ENCODE data around the gene CFAP299.

Gene CFAP299

DNA sequence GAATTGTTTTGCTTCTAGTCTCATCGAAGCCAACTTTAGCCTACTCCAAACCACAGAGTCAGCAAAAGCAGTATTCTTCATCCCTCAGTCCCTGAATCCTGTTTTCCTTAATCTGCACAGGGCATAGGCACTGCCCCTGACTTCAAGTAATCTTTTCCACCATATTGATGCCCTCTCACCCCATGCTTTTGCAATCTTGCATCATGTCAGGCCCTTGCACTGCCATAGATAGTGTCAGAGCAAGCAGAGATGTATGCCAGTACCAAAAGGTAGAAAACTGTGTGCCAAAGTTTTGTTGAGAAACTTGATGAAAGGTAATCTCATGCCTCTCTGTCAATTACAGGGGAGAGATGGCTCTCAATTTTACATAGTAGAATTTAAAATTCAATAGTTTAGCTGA, 131.1 kb downstream of the CFAP299 start:
- Histone ChIP-seq H3K4me2 (ENCODE audit: low read depth, low read length) (no peak overlapping the region), H3K36me3 (replicated peaks; ENCODE audit: insufficient read depth, low read length) (no peaks in the 10 kb centered on the region), H3K9me2 (replicated peaks; ENCODE audit: insufficient read depth, low read length) (no peaks in the 10 kb centered on the region), H3K27me3 (replicated peaks; ENCODE audit: insufficient read depth, low read length) (0 out of 2 replicates have a peak, but pooled peaks cover 10% of the 10 kb centered on the region), H3K4me1 (ENCODE audit: low read length) (no peaks in the 10 kb centered on the region; the same call in 1 of the 2 replicates), H3K79me2 (ENCODE audit: low read length) (no peaks in the 10 kb centered on the region), H3K27ac (ENCODE audit: low read length) (no peak overlapping the region), H3K9me3 (replicated peaks; ENCODE audit: insufficient read depth, low read length) (no peaks in the 10 kb centered on the region), H4K20me1 (ENCODE audit: insufficient read depth, low read length) (no peaks in the 10 kb centered on the region), H3K4me3 (ENCODE audit: low read length) (no peak overlapping the region), H3K9ac (ENCODE audit: low read length) (no peak overlapping the region), H2AFZ (ENCODE audit: low read length) (no peak overlapping the region), H3F3A (ENCODE audit: insufficient read depth, low read length) (no peaks in the 10 kb centered on the region)
- TF ChIP-seq EZH2phosphoT487 (IDR thresholded peaks at IDR 0.05; ENCODE audit: low read length) = no peak
- no peak for TF ChIP-seq EZH2 (optimal IDR thresholded peaks at IDR 0.05; ENCODE audit: low read depth, low read length)
- TF ChIP-seq, protein P1, sequence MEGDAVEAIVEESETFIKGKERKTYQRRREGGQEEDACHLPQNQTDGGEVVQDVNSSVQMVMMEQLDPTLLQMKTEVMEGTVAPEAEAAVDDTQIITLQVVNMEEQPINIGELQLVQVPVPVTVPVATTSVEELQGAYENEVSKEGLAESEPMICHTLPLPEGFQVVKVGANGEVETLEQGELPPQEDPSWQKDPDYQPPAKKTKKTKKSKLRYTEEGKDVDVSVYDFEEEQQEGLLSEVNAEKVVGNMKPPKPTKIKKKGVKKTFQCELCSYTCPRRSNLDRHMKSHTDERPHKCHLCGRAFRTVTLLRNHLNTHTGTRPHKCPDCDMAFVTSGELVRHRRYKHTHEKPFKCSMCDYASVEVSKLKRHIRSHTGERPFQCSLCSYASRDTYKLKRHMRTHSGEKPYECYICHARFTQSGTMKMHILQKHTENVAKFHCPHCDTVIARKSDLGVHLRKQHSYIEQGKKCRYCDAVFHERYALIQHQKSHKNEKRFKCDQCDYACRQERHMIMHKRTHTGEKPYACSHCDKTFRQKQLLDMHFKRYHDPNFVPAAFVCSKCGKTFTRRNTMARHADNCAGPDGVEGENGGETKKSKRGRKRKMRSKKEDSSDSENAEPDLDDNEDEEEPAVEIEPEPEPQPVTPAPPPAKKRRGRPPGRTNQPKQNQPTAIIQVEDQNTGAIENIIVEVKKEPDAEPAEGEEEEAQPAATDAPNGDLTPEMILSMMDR (IDR thresholded peaks at IDR 0.05; ENCODE audit: low read length) = no peak
- DNase-seq = no peak

DNA sequence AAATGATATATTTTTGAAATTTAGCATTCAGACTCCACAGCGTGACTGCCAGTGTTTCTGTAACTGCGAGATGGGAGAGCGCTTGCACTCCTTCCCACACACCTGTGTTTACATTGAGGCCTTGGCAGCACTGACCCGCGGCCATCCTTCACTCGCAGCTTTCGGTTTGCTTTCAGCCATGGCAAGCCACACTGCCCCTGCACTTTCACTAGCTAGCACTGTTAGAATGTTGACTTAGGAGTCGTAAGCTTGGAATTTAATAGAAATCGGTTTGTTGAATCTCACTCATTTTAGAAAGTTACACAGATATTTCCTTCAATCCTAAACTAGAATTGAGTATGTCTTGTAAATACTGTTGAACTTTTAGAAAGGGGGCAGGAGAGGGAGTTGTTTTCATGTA, 136.2 kb downstream of the CFAP299 start:
- no peaks in the 10 kb centered on the region for H3K9me2 ChIP-seq (replicated peaks; ENCODE audit: insufficient read depth, low read length)
- H3K4me3 ChIP-seq (ENCODE audit: low read length) = no peak overlapping the region
- no peaks in the 10 kb centered on the region for H3K9me3 ChIP-seq (replicated peaks; ENCODE audit: insufficient read depth, low read length)
- H3K27me3 ChIP-seq (replicated peaks; ENCODE audit: insufficient read depth, low read length) = peaks cover 21% of the 10 kb centered on the region; the same call in 1 of the 2 replicates
- DNase-seq = peak; percentile 63
- H3F3A ChIP-seq (ENCODE audit: insufficient read depth, low read length) = no peaks in the 10 kb centered on the region
- no peak overlapping the region for H3K27ac ChIP-seq (ENCODE audit: low read length)
- TF ChIP-seq EZH2 (optimal IDR thresholded peaks at IDR 0.05; ENCODE audit: low read depth, low read length) (no peak), EZH2phosphoT487 (IDR thresholded peaks at IDR 0.05; ENCODE audit: low read length) (no peak)
- TF ChIP-seq, protein P1 (IDR thresholded peaks at IDR 0.05; ENCODE audit: low read length) = no peak
- H3K9ac ChIP-seq (ENCODE audit: low read length) = no peak overlapping the region
- H2AFZ ChIP-seq (ENCODE audit: low read length) = no peak overlapping the region
- no peaks in the 10 kb centered on the region for H4K20me1 ChIP-seq (ENCODE audit: insufficient read depth, low read length)
- no peaks in the 10 kb centered on the region for H3K79me2 ChIP-seq (ENCODE audit: low read length)
- H3K4me1 ChIP-seq (ENCODE audit: low read length) = no peaks in the 10 kb centered on the region
- H3K4me2 ChIP-seq (ENCODE audit: low read depth, low read length) = peak overlapping the region; percentile 40; the same call in 1 of the 2 replicates
- H3K36me3 ChIP-seq (replicated peaks; ENCODE audit: insufficient read depth, low read length) = no peaks in the 10 kb centered on the region

DNA sequence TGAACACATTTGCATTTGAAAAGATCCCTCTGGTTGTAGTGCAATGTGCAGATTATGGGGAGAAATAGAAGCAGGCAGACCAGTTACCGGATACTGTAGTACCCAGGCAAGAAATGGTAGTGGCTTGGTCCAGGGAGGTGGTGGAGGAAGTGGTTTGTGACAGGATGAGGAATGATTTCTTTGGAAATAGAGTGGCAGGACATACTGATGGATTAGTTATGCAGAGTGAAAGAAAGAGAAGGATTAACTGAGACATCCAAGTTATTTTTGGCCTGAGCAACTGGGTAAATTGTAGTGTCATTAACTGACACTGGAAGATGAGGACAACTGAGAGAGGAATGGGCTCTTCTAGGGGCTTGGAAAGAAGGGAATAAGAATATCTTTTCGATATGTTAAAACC, 139.7 kb downstream of the CFAP299 start:
- Histone ChIP-seq H3K36me3 (replicated peaks; ENCODE audit: insufficient read depth, low read length) (no peaks in the 10 kb centered on the region), H3K4me2 (ENCODE audit: low read depth, low read length) (no peak overlapping the region), H2AFZ (ENCODE audit: low read length) (no peak overlapping the region), H3K4me3 (ENCODE audit: low read length) (no peak overlapping the region), H4K20me1 (ENCODE audit: insufficient read depth, low read length) (no peaks in the 10 kb centered on the region), H3K9me2 (replicated peaks; ENCODE audit: insufficient read depth, low read length) (no peaks in the 10 kb centered on the region), H3K27ac (ENCODE audit: low read length) (no peak overlapping the region), H3K4me1 (ENCODE audit: low read length) (no peaks in the 10 kb centered on the region), H3F3A (ENCODE audit: insufficient read depth, low read length) (no peaks in the 10 kb centered on the region), H3K9me3 (replicated peaks; ENCODE audit: insufficient read depth, low read length) (no peaks in the 10 kb centered on the region), H3K9ac (ENCODE audit: low read length) (no peak overlapping the region), H3K79me2 (ENCODE audit: low read length) (no peaks in the 10 kb centered on the region), H3K27me3 (replicated peaks; ENCODE audit: insufficient read depth, low read length) (peaks cover 18% of the 10 kb centered on the region; the same call in 1 of the 2 replicates)
- no peak for DNase-seq
- TF ChIP-seq EZH2 (optimal IDR thresholded peaks at IDR 0.05; ENCODE audit: low read depth, low read length) = no peak
- no peak for TF ChIP-seq EZH2phosphoT487 (IDR thresholded peaks at IDR 0.05; ENCODE audit: low read length)
- TF ChIP-seq, protein P1 (IDR thresholded peaks at IDR 0.05; ENCODE audit: low read length) = no peak

Measured in MM.1S (cell line).